Right cardiac atrium (tissue), 5 donors: ENCODE measurements around the gene MRPL2. TPM values are rescaled to one million over a fixed set of nuclear protein-coding genes. Genes with fewer than 3 reads are reported as not detected.

Source experiments
- ATAC-seq, 2 donors: fragments of 200-7000 bp; cut with Tn5 transposase; one replicate each; pipeline versions ENCODE4 v1.8.0 to v1.9.1; 2020; ENCODE audit warnings: moderate library complexity in 2 of 2, mild to moderate bottlenecking in 1 of 2
- DNase-seq, 3 donors: peaks; one replicate each; pipeline ENCODE4 v3.0.0-alpha.2; 2020
- H3K27ac ChIP-seq: one replicate; pipeline ENCODE4 v1.5.1; 2013; ENCODE audit warnings: mild to moderate bottlenecking, low read length, control low read depth, moderate library complexity
- H3K27me3 ChIP-seq: one replicate; pipeline ENCODE4 v1.6.1; 2013; ENCODE audit not compliant: control insufficient read depth, insufficient read depth
- H3K4me1 ChIP-seq: one replicate; pipeline ENCODE4 v1.6.1; 2013; ENCODE audit warnings: low read length; ENCODE audit not compliant: control insufficient read depth, insufficient read depth
- H3K4me3 ChIP-seq: one replicate; pipeline ENCODE4 v1.5.1; 2013; ENCODE audit warnings: low read length, control low read depth
- H3K9me3 ChIP-seq: one replicate; pipeline ENCODE4 v1.6.1; 2013; ENCODE audit warnings: low read length; ENCODE audit not compliant: control insufficient read depth
- WGBS: extraction: QIAGEN DNeasy Blood & Tissue Kit; methylation state at CpG from one replicate; pipeline ENCODE4 v1.1.7; 2013; 5-methylcytosine and 5-hydroxymethylcytosine counted together
- intact Hi-C, 4 donors: fragments of 100-400 bp; cut with DNase I; formaldehyde crosslinking; loops; one replicate each; pipeline versions ENCODE4 v1.11.0 to v1.14.0; 2022 to 2023
- polyA plus RNA-seq: library from polyadenylated mRNA; stranded (reverse); fragments of 200-250 nt; gene quantifications from one replicate; pipeline ENCODE4 v1.2.3, GENCODE V29; 2013
- total RNA-seq, 4 donors: library from RNA; stranded (reverse); fragmentation: NEBNext Ultra II Directional; extraction: Animal tissue kit (Norgen Biotek cat#: 25700); gene quantifications; one replicate each; pipeline ENCODE4 v1.2.1, GENCODE V29; 2021
- donor health status: healthy with polysubstance abuse.
- donor health status: DM: no; HTN: yes; CAD: no.
- donor health status: DM: no; HTN: no; CAD: no.
- donor health status: DM: no; HTN: yes; CAD: no; lungs with severe emphysema.
- donor health status: DM: yes; HTN: yes; CAD: no.

MRPL2 gene
- total and polyA plus RNA-seq, 5 donors: 83.2 to 94.2 (median 92.3) TPM

DNA sequence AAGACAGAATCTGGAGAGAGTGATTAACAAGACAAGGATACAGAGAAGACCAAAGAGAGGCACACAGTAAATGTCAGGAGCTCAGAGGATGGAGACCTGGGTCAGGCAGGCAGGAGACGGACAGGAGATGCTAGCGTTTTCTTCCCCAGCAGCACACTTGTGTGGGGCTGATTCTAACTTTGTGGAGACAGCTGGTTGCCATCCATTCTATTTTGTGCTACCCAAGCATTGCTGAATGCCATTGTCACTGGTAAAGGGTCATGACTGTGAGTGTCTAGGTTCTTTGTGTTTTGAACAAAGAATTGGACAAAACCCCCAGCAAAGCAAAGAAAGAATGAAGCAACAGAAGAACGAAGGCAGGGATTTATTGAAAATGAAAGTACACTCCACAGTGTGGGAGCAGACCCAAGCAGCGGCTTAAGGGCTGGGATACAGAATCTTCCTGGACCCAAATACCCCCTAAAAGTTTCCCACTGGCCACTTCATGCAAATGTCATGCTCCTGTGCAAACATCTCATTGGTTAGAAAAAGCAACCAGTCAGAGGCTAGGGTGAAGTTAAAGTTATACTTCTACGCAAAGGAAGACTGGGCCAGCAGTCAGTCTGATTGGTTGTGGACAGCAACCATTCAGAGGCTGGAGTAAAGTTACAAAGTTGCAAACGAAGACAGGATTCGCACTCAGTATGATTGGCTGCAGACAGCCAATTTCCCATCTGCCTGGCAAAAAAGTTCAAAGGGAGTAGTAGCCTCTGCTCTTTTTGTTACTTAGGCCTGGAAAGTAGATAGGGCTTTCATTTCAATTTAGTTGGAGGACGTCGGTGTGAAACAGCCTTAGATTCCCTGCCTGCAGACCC lies 34.4 kb upstream of the MRPL2 start:
- Histone ChIP-seq H3K4me1 (peaks cover 3% of the 10 kb centered on the region), H3K9me3 (no peaks in the 10 kb centered on the region), H3K4me3 (peak overlapping the region; percentile 27), H3K27ac (no peak overlapping the region), H3K27me3 (no peaks in the 10 kb centered on the region)
- peak in 1 of 3 donors; percentile 35 for DNase-seq
- WGBS: 65% methylated on average over 9 of the region's 9 CpGs
- peak; percentile 72 to 76 for ATAC-seq
- intact Hi-C loops: no loop called here

DNA sequence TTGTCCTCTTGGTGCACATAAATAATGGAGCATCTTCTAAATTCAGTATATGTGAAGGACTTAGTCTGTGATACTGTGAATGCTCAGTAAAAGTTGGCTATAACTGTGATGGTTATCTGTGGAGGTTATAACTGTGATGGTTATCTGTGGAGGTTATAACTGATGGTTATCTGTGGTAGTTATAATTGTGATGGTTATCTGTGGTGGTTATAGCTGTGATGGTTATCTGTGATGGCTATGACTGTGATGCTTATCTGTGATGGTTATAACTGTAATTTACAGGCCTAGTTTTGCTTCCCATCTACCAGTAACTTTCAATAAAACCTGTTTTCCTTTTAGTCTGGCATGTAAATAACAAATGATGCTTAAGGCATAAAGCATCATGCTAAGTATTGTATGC lies 33.4 kb upstream of the MRPL2 start:
- H3K9me3 ChIP-seq: no peaks in the 10 kb centered on the region
- no peak overlapping the region for H3K27ac ChIP-seq
- peaks cover 3% of the 10 kb centered on the region for H3K4me1 ChIP-seq
- ATAC-seq (no peak), DNase-seq (no peak)
- no peak overlapping the region for H3K4me3 ChIP-seq
- no peaks in the 10 kb centered on the region for H3K27me3 ChIP-seq
- intact Hi-C loops: no loop called here

- Histone ChIP-seq H3K9me3 (no peaks in the 10 kb centered on the region), H3K27ac (no peak overlapping the region), H3K27me3 (no peaks in the 10 kb centered on the region), H3K4me1 (no peaks in the 10 kb centered on the region), H3K4me3 (no peak overlapping the region)
- DNase-seq (no peak), ATAC-seq (no peak)
- intact Hi-C loops: no loop called here
- WGBS: 83% methylated on average over 10 of the region's 10 CpGs
Observed at GRCh38 chr6:43091436-43091991, 32.3 kb upstream of the MRPL2 start.

- WGBS: 68% methylated on average over 5 of the region's 5 CpGs
- Histone ChIP-seq H3K4me1 (no peaks in the 10 kb centered on the region), H3K9me3 (no peaks in the 10 kb centered on the region), H3K4me3 (no peak overlapping the region), H3K27ac (no peak overlapping the region), H3K27me3 (no peaks in the 10 kb centered on the region)
- ATAC-seq (no peak), DNase-seq (no peak)
- intact Hi-C loops: no loop called here
Observed at GRCh38 chr6:43091020-43091419, 31.8 kb upstream of the MRPL2 start.

DNA sequence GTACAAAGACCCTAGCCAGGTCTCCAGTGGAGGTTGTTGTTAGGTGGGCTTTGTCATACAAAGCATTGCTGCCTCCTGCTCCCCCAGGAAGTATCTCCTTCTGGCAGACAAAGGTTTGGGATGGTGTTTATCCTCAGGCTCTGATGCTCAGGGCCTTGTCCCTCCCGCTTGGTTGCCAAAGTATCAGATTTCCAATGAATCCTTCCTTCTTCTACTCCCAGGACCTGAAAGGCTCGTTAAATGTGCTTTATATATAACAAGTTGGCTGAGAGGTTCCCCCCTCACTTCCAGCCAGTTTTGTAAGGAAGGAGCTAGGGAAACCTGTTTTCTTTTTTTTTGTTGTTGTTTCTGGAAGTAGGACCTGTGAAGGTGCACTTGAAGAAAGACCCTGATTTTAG lies 31.3 kb upstream of the MRPL2 start:
- DNase-seq: no peak
- no peak for ATAC-seq
- Histone ChIP-seq H3K27ac (no peak overlapping the region), H3K4me1 (no peaks in the 10 kb centered on the region), H3K4me3 (no peak overlapping the region), H3K9me3 (no peaks in the 10 kb centered on the region), H3K27me3 (no peaks in the 10 kb centered on the region)
- 48% methylated on average over 2 of the region's 2 CpGs for WGBS
- intact Hi-C loops: no loop called here

DNA sequence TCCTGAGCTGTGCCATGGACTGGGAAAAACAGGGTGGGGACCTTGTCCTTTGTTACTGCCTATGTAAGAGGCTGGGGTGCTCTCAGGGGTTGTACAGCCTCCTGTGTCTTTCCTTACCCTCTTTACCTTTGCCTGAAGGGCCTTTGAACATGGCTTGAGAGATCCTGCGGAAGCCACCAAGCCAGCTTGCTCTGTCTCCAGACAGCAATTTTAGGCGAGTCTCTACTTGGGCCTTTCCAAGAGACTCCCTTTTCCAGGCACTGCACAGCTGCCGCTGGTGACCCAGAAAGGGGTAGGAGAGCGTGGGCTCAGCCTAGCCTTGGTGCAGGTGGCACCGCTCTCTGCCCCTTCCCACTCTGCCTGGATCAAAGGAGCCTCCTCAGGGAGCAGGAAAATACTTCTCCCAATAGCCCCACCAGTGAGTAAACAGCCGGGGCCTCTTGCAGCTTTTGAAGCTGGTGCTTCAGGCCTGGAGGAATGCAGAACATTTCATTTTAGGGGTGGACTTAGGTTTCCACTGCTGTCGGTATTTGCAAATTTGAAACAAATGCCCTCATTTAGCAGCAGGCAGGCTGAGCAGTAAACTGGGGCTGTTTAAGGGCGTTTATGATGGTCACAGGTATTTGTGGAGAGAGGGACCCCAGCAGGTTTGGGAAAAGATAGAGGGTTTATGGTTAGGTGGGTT lies 30.8 kb upstream of the MRPL2 start:
- H3K27ac ChIP-seq: no peak overlapping the region

DNA sequence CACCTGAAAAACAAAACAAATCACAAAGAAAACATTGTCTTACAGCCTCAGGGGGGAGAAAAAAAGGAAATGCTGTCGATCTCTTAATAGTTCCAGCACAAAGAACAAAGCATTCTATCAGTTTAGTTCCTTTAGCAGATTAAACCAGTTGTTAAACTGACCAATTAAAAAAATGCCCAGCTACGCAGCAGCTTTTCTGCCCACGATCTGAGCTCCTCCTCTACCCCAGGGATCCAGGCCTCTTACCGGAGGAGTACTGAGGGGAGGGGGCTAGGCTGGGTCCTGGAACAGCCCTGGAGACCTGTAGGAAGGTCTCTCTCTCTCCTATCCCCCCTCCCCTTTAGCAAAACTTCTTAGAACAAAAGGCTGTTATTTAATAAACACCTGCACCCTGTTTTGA lies 30.2 kb upstream of the MRPL2 start:
- H3K4me1 ChIP-seq: no peaks in the 10 kb centered on the region
- no peaks in the 10 kb centered on the region for H3K27me3 ChIP-seq
- H3K9me3 ChIP-seq: no peaks in the 10 kb centered on the region
- intact Hi-C loops: loop anchor here in 1 of 4 donors (10.0 kb wide), 1 partner anchor 55 kb away; no protein-coding TSS in a partner anchor
- H3K4me3 ChIP-seq: no peak overlapping the region
- no peak overlapping the region for H3K27ac ChIP-seq
- DNase-seq (no peak), ATAC-seq (no peak)
- 60% methylated on average over 4 of the region's 4 CpGs for WGBS

More for the DNA sequence above, 30.8 kb upstream of the MRPL2 start:
- Histone ChIP-seq H3K4me1 (no peaks in the 10 kb centered on the region), H3K9me3 (no peaks in the 10 kb centered on the region), H3K4me3 (no peak overlapping the region), H3K27me3 (no peaks in the 10 kb centered on the region)
- no peak for DNase-seq
- intact Hi-C loops: loop anchor here in 1 of 4 donors (10.0 kb wide), 1 partner anchor 55 kb away; no protein-coding TSS in a partner anchor
- 80% methylated on average over 8 of the region's 8 CpGs for WGBS
- no peak for ATAC-seq

GRCh38 chr6:43088654-43089056 lies 29.4 kb upstream of the MRPL2 start:
- 94% methylated on average over 4 of the region's 4 CpGs for WGBS
- no peak for ATAC-seq

DNA sequence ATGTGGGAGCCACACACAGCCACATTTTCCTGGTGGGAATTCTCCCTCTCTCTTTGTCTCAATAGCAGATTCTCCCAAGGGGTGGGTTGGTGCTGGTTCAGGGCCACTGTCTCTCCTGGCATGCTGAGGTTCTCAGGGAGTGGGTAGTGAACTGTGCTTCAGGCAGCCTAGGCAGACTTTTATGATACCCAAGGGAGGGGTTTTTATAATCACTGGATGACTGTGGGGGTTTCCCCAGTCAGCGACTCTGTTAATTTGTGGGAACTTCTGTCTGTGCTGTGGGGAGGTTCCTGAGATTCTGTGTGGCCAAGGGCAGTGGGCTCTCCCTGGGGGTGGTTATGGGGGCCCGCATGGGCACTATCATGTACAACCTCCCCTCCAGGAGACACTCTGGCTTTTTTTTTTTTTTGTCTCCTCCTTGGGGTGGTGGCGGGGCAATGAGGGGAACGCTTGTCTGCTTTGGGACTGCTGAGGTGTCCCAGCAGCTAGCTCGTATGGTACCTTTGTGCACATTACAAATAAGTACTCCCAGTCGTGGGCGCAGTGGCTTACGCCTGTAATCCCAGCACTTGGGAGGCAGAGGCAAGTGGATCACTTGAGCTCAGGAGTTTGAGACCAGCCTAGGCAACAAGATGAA lies 26.9 kb upstream of the MRPL2 start:
- ATAC-seq: no peak
- Histone ChIP-seq H3K4me3 (no peak overlapping the region), H3K9me3 (no peaks in the 10 kb centered on the region), H3K27ac (no peak overlapping the region), H3K27me3 (no peaks in the 10 kb centered on the region), H3K4me1 (no peaks in the 10 kb centered on the region)
- intact Hi-C loops: loop anchor here in 1 of 4 donors (10.0 kb wide), 1 partner anchor 59 kb away; no protein-coding TSS in a partner anchor
- no peak for DNase-seq
- 81% methylated on average over 8 of the region's 8 CpGs for WGBS

More at GRCh38 chr6:43088654-43089056, 29.4 kb upstream of the MRPL2 start:
- intact Hi-C loops: loop anchor here in 1 of 4 donors (10.0 kb wide), 1 partner anchor 56 kb away; no protein-coding TSS in a partner anchor
- no peaks in the 10 kb centered on the region for H3K27me3 ChIP-seq
- H3K9me3 ChIP-seq: no peaks in the 10 kb centered on the region
- H3K4me1 ChIP-seq: no peaks in the 10 kb centered on the region
- no peak overlapping the region for H3K4me3 ChIP-seq
- H3K27ac ChIP-seq: no peak overlapping the region
- no peak for DNase-seq

- DNase-seq (no peak), ATAC-seq (peak in 1 of 2 donors; percentile 19)
- no peaks in the 10 kb centered on the region for H3K9me3 ChIP-seq
- no peak overlapping the region for H3K27ac ChIP-seq
- no peaks in the 10 kb centered on the region for H3K4me1 ChIP-seq
- intact Hi-C loops: loop anchor here in 1 of 4 donors (10.0 kb wide), 1 partner anchor 62 kb away; no protein-coding TSS in a partner anchor
- H3K4me3 ChIP-seq: no peak overlapping the region
- 64% methylated on average over 13 of the region's 13 CpGs for WGBS
- H3K27me3 ChIP-seq: no peaks in the 10 kb centered on the region
Observed at GRCh38 chr6:43082806-43083655, 23.8 kb upstream of the MRPL2 start.
